Measurements from ENCODE around the gene EGFL6. TPM values are rescaled to one million over a fixed set of nuclear protein-coding genes. Genes with fewer than 3 reads are reported as not detected.

Gene EGFL6
- total RNA-seq, 1 experiment from 2014 or later = not detected

GRCh38 chrX:13574600-13574999, 5.2 kb downstream of the EGFL6 start:
- TF ChIP-seq, protein P1, sequence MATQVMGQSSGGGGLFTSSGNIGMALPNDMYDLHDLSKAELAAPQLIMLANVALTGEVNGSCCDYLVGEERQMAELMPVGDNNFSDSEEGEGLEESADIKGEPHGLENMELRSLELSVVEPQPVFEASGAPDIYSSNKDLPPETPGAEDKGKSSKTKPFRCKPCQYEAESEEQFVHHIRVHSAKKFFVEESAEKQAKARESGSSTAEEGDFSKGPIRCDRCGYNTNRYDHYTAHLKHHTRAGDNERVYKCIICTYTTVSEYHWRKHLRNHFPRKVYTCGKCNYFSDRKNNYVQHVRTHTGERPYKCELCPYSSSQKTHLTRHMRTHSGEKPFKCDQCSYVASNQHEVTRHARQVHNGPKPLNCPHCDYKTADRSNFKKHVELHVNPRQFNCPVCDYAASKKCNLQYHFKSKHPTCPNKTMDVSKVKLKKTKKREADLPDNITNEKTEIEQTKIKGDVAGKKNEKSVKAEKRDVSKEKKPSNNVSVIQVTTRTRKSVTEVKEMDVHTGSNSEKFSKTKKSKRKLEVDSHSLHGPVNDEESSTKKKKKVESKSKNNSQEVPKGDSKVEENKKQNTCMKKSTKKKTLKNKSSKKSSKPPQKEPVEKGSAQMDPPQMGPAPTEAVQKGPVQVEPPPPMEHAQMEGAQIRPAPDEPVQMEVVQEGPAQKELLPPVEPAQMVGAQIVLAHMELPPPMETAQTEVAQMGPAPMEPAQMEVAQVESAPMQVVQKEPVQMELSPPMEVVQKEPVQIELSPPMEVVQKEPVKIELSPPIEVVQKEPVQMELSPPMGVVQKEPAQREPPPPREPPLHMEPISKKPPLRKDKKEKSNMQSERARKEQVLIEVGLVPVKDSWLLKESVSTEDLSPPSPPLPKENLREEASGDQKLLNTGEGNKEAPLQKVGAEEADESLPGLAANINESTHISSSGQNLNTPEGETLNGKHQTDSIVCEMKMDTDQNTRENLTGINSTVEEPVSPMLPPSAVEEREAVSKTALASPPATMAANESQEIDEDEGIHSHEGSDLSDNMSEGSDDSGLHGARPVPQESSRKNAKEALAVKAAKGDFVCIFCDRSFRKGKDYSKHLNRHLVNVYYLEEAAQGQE (IDR thresholded peaks at IDR 0.05; ENCODE audit: insufficient read depth in 1 of 2, low read depth in 2 of 2, low read length in 1 of 2) = no peak
- TF ChIP-seq TCF7L2 (IDR thresholded peaks at IDR 0.05; ENCODE audit: low read depth, low read length) (no peak), POLR2AphosphoS5 (IDR thresholded peaks at IDR 0.05; ENCODE audit: low read depth, low read length) (no peak), SIN3A (IDR thresholded peaks at IDR 0.05; ENCODE audit: borderline replicate concordance, insufficient read depth, low read depth, low read length) (no peak)
- TF ChIP-seq, protein P2, sequence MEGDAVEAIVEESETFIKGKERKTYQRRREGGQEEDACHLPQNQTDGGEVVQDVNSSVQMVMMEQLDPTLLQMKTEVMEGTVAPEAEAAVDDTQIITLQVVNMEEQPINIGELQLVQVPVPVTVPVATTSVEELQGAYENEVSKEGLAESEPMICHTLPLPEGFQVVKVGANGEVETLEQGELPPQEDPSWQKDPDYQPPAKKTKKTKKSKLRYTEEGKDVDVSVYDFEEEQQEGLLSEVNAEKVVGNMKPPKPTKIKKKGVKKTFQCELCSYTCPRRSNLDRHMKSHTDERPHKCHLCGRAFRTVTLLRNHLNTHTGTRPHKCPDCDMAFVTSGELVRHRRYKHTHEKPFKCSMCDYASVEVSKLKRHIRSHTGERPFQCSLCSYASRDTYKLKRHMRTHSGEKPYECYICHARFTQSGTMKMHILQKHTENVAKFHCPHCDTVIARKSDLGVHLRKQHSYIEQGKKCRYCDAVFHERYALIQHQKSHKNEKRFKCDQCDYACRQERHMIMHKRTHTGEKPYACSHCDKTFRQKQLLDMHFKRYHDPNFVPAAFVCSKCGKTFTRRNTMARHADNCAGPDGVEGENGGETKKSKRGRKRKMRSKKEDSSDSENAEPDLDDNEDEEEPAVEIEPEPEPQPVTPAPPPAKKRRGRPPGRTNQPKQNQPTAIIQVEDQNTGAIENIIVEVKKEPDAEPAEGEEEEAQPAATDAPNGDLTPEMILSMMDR (IDR thresholded peaks at IDR 0.05) = no peak
- POLR2A ChIA-PET = no interaction called here
- CTCF ChIA-PET = no interaction called here
- ATAC-seq (no peak), DNase-seq (ENCODE audit: low read depth, low spot score) (no peak)
- intact Hi-C loops (cut with micrococcal nuclease; ENCODE audit: unreplicated experiment) = no loop called here
- Histone ChIP-seq H3K27ac (ENCODE audit: low read length) (no peak overlapping the region), H3K27me3 (ENCODE audit: control insufficient read depth, insufficient read depth, low read length) (no peaks in the 10 kb centered on the region), H3K4me1 (ENCODE audit: control insufficient read depth, insufficient read depth, low read length) (no peaks in the 10 kb centered on the region), H3K36me3 (ENCODE audit: control insufficient read depth, insufficient read depth, low read length) (no peaks in the 10 kb centered on the region), H3K4me3 (ENCODE audit: low read depth in 2 of 2, low read length in 2 of 2) (no peak overlapping the region), H3K9me3 (ENCODE audit: control insufficient read depth, insufficient read depth, low read depth, low read length) (no peaks in the 10 kb centered on the region)
- BruUV-seq (replicated peaks) = no TSS peak
- in situ Hi-C loops (cut with HindIII; ENCODE audit: low pct_unique_long_range_greater_than_20kb, low sequenced_read_pairs) = no loop called here

DNA sequence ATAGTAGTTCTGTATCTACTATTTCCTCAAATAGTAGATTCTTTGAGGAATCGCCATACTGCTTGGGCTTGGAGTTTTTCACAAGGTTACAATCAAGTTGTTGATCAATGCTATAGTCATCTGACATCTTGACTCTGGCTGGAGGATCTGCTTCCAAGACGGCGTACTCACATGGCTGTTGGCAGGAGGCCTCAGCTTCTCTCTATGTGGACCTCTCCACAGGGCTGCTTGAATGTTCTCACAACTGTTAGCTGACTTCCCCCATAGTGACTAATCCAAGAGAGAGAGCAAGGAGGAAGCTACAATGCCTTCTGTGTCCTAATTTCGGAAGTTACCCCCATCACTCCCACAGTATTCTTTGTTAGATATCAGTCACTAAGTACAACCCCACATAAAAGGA, 10.3 kb downstream of the EGFL6 start:
- no TSS peak for BruUV-seq (replicated peaks)
- no peak for TF ChIP-seq SIN3A (IDR thresholded peaks at IDR 0.05; ENCODE audit: borderline replicate concordance, insufficient read depth, low read depth, low read length)
- POLR2A ChIA-PET = no interaction called here

DNA sequence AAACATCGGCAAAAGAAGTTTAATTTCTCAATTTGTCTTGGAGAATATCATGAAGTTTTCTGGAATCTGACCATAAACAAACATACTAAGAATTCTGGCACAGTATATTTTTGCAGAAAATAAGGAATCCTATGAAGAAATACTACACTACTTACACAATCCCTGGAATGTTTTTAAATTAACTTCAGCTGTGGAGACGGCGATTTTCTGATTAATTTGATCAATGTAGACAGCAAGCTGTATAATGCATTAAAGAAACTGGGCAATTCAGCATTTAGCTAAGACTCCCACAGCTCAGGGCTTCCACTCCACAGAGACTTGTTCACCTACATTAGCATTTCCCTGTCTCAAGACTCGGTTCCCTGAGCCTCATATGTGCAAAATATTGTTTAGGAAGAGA, 12.2 kb downstream of the EGFL6 start:
- no peaks in the 10 kb centered on the region for H3K27me3 ChIP-seq (ENCODE audit: control insufficient read depth, insufficient read depth, low read length)
- in situ Hi-C loops (cut with HindIII; ENCODE audit: low pct_unique_long_range_greater_than_20kb, low sequenced_read_pairs) (no loop called here), intact Hi-C loops (cut with micrococcal nuclease; ENCODE audit: unreplicated experiment) (no loop called here)
- no peak for ATAC-seq
- ChIA-PET POLR2A (no interaction called here), CTCF (no interaction called here)
- H3K4me3 ChIP-seq (ENCODE audit: low read depth in 2 of 2, low read length in 2 of 2) = no peak overlapping the region
- H3K36me3 ChIP-seq (ENCODE audit: control insufficient read depth, insufficient read depth, low read length) = no peaks in the 10 kb centered on the region
- H3K9me3 ChIP-seq (ENCODE audit: control insufficient read depth, insufficient read depth, low read depth, low read length) = no peaks in the 10 kb centered on the region
- no peaks in the 10 kb centered on the region for H3K4me1 ChIP-seq (ENCODE audit: control insufficient read depth, insufficient read depth, low read length)
- TF ChIP-seq POLR2AphosphoS5 (IDR thresholded peaks at IDR 0.05; ENCODE audit: low read depth, low read length) (no peak), SIN3A (IDR thresholded peaks at IDR 0.05; ENCODE audit: borderline replicate concordance, insufficient read depth, low read depth, low read length) (no peak), TCF7L2 (IDR thresholded peaks at IDR 0.05; ENCODE audit: low read depth, low read length) (no peak)
- TF ChIP-seq, protein P2 (IDR thresholded peaks at IDR 0.05) = no peak
- TF ChIP-seq, protein P1 (IDR thresholded peaks at IDR 0.05; ENCODE audit: insufficient read depth in 1 of 2, low read depth in 2 of 2, low read length in 1 of 2) = no peak
- H3K27ac ChIP-seq (ENCODE audit: low read length) = no peak overlapping the region
- BruUV-seq (replicated peaks) = no TSS peak
- DNase-seq (ENCODE audit: low read depth, low spot score) = no peak

More for the DNA sequence above, 10.3 kb downstream of the EGFL6 start:
- CTCF ChIA-PET = no interaction called here
- Histone ChIP-seq H3K4me3 (ENCODE audit: low read depth in 2 of 2, low read length in 2 of 2) (no peak overlapping the region), H3K27me3 (ENCODE audit: control insufficient read depth, insufficient read depth, low read length) (no peaks in the 10 kb centered on the region), H3K36me3 (ENCODE audit: control insufficient read depth, insufficient read depth, low read length) (no peaks in the 10 kb centered on the region), H3K4me1 (ENCODE audit: control insufficient read depth, insufficient read depth, low read length) (no peaks in the 10 kb centered on the region), H3K27ac (ENCODE audit: low read length) (no peak overlapping the region), H3K9me3 (ENCODE audit: control insufficient read depth, insufficient read depth, low read depth, low read length) (no peaks in the 10 kb centered on the region)
- in situ Hi-C loops (cut with HindIII; ENCODE audit: low pct_unique_long_range_greater_than_20kb, low sequenced_read_pairs) = no loop called here
- intact Hi-C loops (cut with micrococcal nuclease; ENCODE audit: unreplicated experiment) = no loop called here
- ATAC-seq = no peak
- DNase-seq (ENCODE audit: low read depth, low spot score) = no peak
